ENCODE measurements around the gene ASCC3.
"Not testable (repeated sequence)": the region's sequence is repeated elsewhere in the genome, so short reads cannot be mapped to it uniquely, and the experiment has no call there.

Gene ASCC3

GRCh38 chr6:100803264-100804045 is 77.7 kb downstream of the ASCC3 start:
- no peak for DNase-seq

GRCh38 chr6:100801036-100801435 is 80.1 kb downstream of the ASCC3 start:
- DNase-seq: no peak

- no peak for DNase-seq
Measured at GRCh38 chr6:100796049-100796823, 84.9 kb downstream of the ASCC3 start.

- DNase-seq: no peak
Measured at GRCh38 chr6:100790084-100790483, 91.0 kb downstream of the ASCC3 start.

- no peak for DNase-seq
Measured at GRCh38 chr6:100785982-100786381, 95.1 kb downstream of the ASCC3 start.

- no peak for DNase-seq
Measured at GRCh38 chr6:100780648-100781047, 100.5 kb downstream of the ASCC3 start.

GRCh38 chr6:100775667-100776066 is 105.5 kb downstream of the ASCC3 start:
- DNase-seq: no peak

- DNase-seq: no peak
Measured at GRCh38 chr6:100774681-100775080, 106.4 kb downstream of the ASCC3 start.

GRCh38 chr6:100768816-100769351 is 112.2 kb downstream of the ASCC3 start:
- no peak for DNase-seq

- DNase-seq: no peak
Measured at GRCh38 chr6:100763617-100764241, 117.4 kb downstream of the ASCC3 start.

- no peak for DNase-seq
Measured at GRCh38 chr6:100761841-100762240, 119.3 kb downstream of the ASCC3 start.

GRCh38 chr6:100758386-100758785 is 122.7 kb downstream of the ASCC3 start:
- not testable (repeated sequence) for DNase-seq

- DNase-seq: no peak
Measured at GRCh38 chr6:100753421-100753820, 127.7 kb downstream of the ASCC3 start.

GRCh38 chr6:100751590-100751989 is 129.5 kb downstream of the ASCC3 start:
- no peak for DNase-seq

GRCh38 chr6:100745419-100746041 is 135.6 kb downstream of the ASCC3 start:
- no peak for DNase-seq

GRCh38 chr6:100740439-100740838 is 140.7 kb downstream of the ASCC3 start:
- no peak for DNase-seq

GRCh38 chr6:100737720-100738119 is 143.4 kb downstream of the ASCC3 start:
- DNase-seq: not testable (repeated sequence)

GRCh38 chr6:100731411-100731810 is 149.7 kb downstream of the ASCC3 start:
- DNase-seq: no peak

- no peak for DNase-seq
Measured at GRCh38 chr6:100730001-100730980, 150.8 kb downstream of the ASCC3 start.

GRCh38 chr6:100726666-100727065 is 154.5 kb downstream of the ASCC3 start:
- DNase-seq: no peak

GRCh38 chr6:100724696-100725095 is 156.4 kb downstream of the ASCC3 start:
- no peak for DNase-seq

GRCh38 chr6:100724222-100724621 is 156.9 kb downstream of the ASCC3 start:
- DNase-seq: no peak

Data from femur (tissue), 1 donor.